Psoas muscle (tissue), 8 donors: ENCODE results near the gene EEF1A2. TPM values are rescaled to one million over a fixed set of nuclear protein-coding genes. Genes with fewer than 3 reads are reported as not detected.
A peak's percentile ranks its signal among the peaks of the same experiment; 100 is the strongest.

Source experiments
- ATAC-seq, 4 donors: fragments of 200-7000 bp; cut with Tn5 transposase; one replicate each; pipeline ENCODE4 v1.9.1; 2020; ENCODE audit warnings: moderate library complexity in 3 of 4, mild to moderate bottlenecking in 2 of 4
- DNase-seq, 2 donors: peaks; one replicate each; pipeline ENCODE4 v3.0.0-alpha.2; 2020
- H3K27ac ChIP-seq: fragments of 200-600 bp; one replicate; pipeline ENCODE4 v1.8.0; 2022
- H3K27me3 ChIP-seq, 3 donors: fragments of 200-600 bp in 1 of 3; one replicate each; pipeline versions ENCODE4 v1.6.1 to v1.8.0; 2013 to 2022; ENCODE audit warnings: low read length in 2 of 3, mild to moderate bottlenecking in 2 of 3, moderate library complexity in 1 of 3; ENCODE audit not compliant: insufficient read depth in 3 of 3
- H3K36me3 ChIP-seq, 2 donors: fragments of 200-600 bp in 1 of 2; one replicate each; pipeline versions ENCODE4 v1.6.1 to v1.8.0; 2013 to 2022; ENCODE audit warnings: low read depth in 1 of 2, mild to moderate bottlenecking in 1 of 2, moderate library complexity in 1 of 2; ENCODE audit not compliant: insufficient read depth in 1 of 2
- H3K4me1 ChIP-seq: fragments of 200-600 bp; one replicate; pipeline ENCODE4 v1.8.0; 2022
- H3K4me3 ChIP-seq: fragments of 200-600 bp; one replicate; pipeline ENCODE4 v1.8.0; 2022; ENCODE audit warnings: mild to moderate bottlenecking
- H3K9me3 ChIP-seq: fragments of 200-600 bp; one replicate; pipeline ENCODE4 v1.8.0; 2022
- CTCF ChIP-seq: fragments of 200-600 bp; IDR thresholded peaks from one replicate; pipeline ENCODE4 v1.8.0; 2022; ENCODE audit warnings: antibody characterized with exemption
- WGBS, 3 donors: extraction: QIAGEN DNeasy Blood & Tissue Kit; methylation state at CpG; one replicate each; pipeline versions ENCODE4 v1.1.6 to v1.1.7; 2013; 5-methylcytosine and 5-hydroxymethylcytosine counted together
- intact Hi-C, 2 donors: fragments of 100-400 bp; cut with DNase I; formaldehyde crosslinking; loops; one replicate each; pipeline versions ENCODE4 v1.11.0 to v1.14.2; 2022
- polyA plus RNA-seq, 3 donors: library from polyadenylated mRNA; stranded (reverse); fragments of 200-250 nt; gene quantifications; one replicate each; pipeline ENCODE4 v1.2.3, GENCODE V29; 2013
- total RNA-seq, 4 donors: library from RNA; stranded (reverse); fragmentation: NEBNext Ultra II Directional in 2 of 4; extraction: Animal tissue kit (Norgen Biotek cat#: 25700) in 2 of 4; gene quantifications; one replicate each; pipeline versions ENCODE4 v1.2.1 to v1.2.4, GENCODE V29; 2021 to 2023
- donor health status: healthy with polysubstance abuse.
- donor health status: DM: no; HTN: no; CAD: no; lungs with moderate emphysema.
- donor health status: Bipolar disorder and iron deficiency.
- donor health status: healthy.
- donor health status: DM: yes; HTN: yes; CAD: no.
- donor health status: DM: no; HTN: no; CAD: no.
- donor health status: DM: no; HTN: no; CAD: no.
- donor health status: DM: yes; HTN: yes; CAD: no.

Gene EEF1A2
- total and polyA plus RNA-seq, 7 donors, result 952 to 2,126 (median 1,898) TPM

- no peak overlapping the region for H3K27ac ChIP-seq
- ATAC-seq (no peak), DNase-seq (no peak)
- no peaks in the 10 kb centered on the region for H3K9me3 ChIP-seq
- no peaks in the 10 kb centered on the region for H3K4me1 ChIP-seq
- H3K36me3 ChIP-seq, result no peaks in the 10 kb centered on the region
- no peak overlapping the region for H3K4me3 ChIP-seq
- intact Hi-C loops, result no loop called here
- H3K27me3 ChIP-seq, result peaks cover 0 to 86% (median 25%) of the 10 kb centered on the region in 3 donors
- 84 to 87% (median 86%) methylated on average over 36 of the region's 36 CpGs for WGBS, 3 donors
- no peak for TF ChIP-seq CTCF
Observed at GRCh38 chr20:63458170-63459069, 40.5 kb downstream of the EEF1A2 start.

- Histone ChIP-seq H3K4me3 (no peak overlapping the region), H3K9me3 (no peaks in the 10 kb centered on the region), H3K4me1 (no peaks in the 10 kb centered on the region), H3K27ac (no peak overlapping the region), H3K27me3 (peaks cover 0 to 87% (median 25%) of the 10 kb centered on the region in 3 donors), H3K36me3 (no peaks in the 10 kb centered on the region)
- no peak for DNase-seq
- intact Hi-C loops, result no loop called here
- 29 to 43% (median 36%) methylated on average over 15 to 17 of the region's 17 CpGs for WGBS, 3 donors
- no peak for TF ChIP-seq CTCF
- peak; percentile 29 to 55 (median 39) for ATAC-seq
Observed at GRCh38 chr20:63457737-63458136, 41.1 kb downstream of the EEF1A2 start.

DNA sequence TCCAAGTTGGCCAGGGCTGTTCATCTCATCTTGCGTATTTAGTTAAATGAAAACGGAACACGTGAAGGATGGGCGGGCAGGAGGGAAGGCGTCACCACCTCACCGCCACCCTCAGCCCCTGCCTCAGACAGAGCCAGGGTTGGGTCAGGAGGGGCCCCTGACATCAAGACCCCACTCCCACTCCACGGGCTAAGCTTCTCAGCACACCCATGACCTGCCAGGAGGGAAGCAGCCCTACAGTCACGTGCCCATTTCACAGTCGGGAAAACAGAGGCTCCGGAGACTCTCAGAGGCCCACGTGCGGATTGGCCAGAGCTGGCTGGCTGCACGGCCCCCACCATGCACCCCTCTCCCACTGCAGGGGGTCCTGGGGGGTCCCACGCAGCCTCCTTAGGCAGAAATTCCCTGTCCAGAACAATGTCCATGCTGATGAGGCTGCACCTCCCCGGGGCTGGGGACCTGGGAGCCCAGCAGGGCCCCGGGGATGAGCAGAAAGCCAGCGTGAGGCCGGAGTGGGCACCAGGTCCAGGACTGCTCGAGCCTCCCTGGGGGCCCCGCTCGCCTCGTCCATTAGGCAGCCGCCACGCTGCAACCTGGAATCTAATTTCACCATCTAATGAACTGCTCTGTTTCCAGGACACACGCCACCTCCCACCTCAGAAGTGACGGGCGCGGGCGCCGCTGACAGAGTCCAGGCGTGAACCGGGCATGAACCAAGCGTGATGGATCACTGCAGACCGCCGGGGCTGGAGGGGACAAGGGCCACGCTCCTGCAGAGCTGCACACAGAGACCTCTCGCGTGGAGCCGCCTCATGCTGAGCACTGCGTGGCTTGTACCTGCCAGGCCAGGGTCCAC, 42.2 kb downstream of the EEF1A2 start:
- H3K4me3 ChIP-seq, result no peak overlapping the region
- ATAC-seq (no peak), DNase-seq (no peak)
- no peaks in the 10 kb centered on the region for H3K4me1 ChIP-seq
- intact Hi-C loops, result no loop called here
- no peaks in the 10 kb centered on the region for H3K36me3 ChIP-seq
- peaks cover 0 to 92% (median 28%) of the 10 kb centered on the region in 3 donors for H3K27me3 ChIP-seq
- WGBS, 3 donors, result 50 to 66% (median 54%) methylated on average over 37 to 40 of the region's 40 CpGs
- H3K27ac ChIP-seq, result no peak overlapping the region
- no peak for TF ChIP-seq CTCF
- H3K9me3 ChIP-seq, result no peaks in the 10 kb centered on the region

DNA sequence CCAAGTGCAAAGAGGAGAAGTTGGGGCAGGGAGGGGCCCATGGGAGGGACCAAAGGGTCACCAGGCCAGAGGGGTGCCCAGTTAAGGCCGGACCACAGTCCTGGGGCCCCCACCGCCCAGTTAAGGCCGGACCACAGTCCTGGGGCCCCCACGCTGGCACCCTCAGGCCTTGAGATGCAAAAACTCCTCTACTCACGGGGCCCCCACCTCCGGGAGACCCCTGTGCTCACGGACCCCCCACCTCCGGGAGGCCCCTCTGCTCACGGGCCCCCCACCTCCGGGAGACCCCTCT, 43.4 kb downstream of the EEF1A2 start:
- intact Hi-C loops, result no loop called here
- ATAC-seq (no peak), DNase-seq (no peak)
- Histone ChIP-seq H3K27ac (no peak overlapping the region), H3K4me1 (no peaks in the 10 kb centered on the region), H3K36me3 (no peaks in the 10 kb centered on the region), H3K9me3 (no peaks in the 10 kb centered on the region), H3K27me3 (peaks cover 0 to 91% (median 26%) of the 10 kb centered on the region in 3 donors), H3K4me3 (no peak overlapping the region)
- no peak for TF ChIP-seq CTCF
- 75 to 86% (median 84%) methylated on average over 4 to 10 of the region's 10 CpGs for WGBS, 3 donors
